ENCODE results near the gene E4F1. TPM values are rescaled to one million over a fixed set of nuclear protein-coding genes. Genes with fewer than 3 reads are reported as not detected.
A peak's percentile ranks its signal among the peaks of the same experiment; 100 is the strongest.

Gene E4F1
- total and polyA plus RNA-seq, 2 donors (not counting 3 experiments of a cell fraction or from before 2014, with no cell fraction given), result 28.6 to 32.7 TPM

DNA sequence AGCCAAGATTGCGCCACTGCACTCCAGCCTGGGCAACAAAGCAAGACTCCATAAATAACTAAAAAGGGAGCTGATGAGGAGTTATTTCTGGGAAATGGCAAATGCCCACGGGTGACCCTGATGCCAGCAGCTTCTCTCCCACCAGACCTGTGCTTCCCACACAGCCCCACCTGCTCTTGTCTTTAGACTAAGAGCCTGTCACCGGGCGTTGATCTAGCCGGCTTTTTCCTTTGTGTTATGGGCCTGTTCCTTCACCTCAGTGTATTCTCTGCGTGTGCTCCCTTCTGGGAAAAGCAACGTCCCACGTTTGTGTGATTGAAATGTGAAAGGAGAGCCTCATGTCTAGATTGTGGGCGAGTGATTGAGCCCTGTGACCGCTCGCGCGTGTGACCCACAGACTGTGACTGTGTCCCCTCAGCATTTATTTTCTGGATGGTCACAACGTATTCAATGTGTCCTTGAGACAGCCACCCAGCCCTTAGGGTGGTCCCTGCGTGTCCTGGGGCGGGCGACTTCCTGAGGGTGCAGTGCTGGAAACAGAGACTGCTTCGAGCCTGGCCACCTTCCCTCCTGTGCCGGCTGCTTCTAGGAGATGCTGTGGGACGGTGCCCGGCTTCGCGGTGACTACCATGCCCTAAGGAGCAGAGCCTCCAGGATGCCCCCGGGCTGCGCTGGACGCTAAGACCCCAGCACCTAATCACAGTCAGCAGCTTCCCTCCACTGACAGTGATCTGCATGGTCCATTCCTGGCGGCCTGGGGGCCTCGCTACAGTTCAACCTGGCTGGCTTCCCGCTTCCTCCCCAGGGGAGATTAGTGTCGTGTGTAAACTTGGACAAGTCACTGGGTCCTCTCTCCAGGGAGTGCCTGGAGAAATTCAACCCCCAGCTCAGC lies 52.3 kb downstream of the E4F1 start:
- H3K4me1 ChIP-seq (ENCODE audit: control insufficient read depth, extremely low read depth, insufficient read depth, low read length), result no peaks in the 10 kb centered on the region
- dilution Hi-C loops (cut with MboI; ENCODE audit: extremely low pct_ligation_motif_present, low sequenced_read_pairs), result no loop called here
- CTCF ChIA-PET, result interaction anchor here (1.0 kb wide), 1 partner anchor 13 kb away, joined by 3 read pairs; no protein-coding TSS in a partner anchor

DNA sequence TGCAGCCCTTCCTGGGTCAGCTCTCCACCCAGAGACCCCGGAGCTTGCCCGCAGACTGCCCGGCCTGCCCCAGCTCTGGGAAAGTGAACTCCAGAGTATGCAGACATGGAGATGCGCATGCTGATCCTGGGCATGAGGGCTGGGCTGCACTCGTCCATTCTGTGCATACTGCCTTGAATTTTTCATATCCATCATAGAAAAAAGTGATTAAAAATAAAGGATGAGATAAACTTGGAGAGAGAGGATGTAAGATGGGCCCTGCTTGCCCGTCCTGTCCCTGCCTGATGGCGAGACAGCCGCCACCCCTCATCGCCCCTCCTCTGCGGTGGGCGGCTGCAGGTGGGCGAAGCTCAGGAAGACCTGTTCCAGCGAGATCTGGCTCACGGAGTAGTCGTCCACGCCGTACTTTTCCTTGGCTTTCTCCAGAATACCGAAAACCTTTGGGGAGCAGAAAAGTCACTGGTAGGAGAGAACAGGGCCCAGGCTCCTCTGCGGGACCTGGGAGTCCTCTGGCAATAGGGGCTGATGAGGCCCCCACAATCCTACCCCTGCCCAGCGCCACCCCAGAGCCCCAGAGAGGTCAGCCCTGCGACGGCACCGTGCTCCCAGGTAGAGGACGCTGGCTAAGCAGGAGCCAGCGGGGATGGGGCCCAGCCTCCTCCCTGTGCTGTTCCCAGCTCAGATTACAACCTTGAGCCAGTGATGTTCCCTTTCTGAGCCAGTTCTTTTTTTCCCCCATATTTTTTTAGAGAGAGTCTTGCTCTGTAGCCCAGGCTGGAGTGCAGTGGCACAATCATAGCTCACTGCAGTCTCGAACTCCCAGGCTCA lies 53.2 kb downstream of the E4F1 start:
- H3K9ac ChIP-seq (replicated peaks; ENCODE audit: extremely low read depth, insufficient read depth, low read length), result no peak overlapping the region
- POLR2A ChIA-PET, result no interaction called here
- no peak overlapping the region for H3K27ac ChIP-seq (ENCODE audit: insufficient read depth, low read depth, low read length)
- H3K9me3 ChIP-seq (replicated peaks; ENCODE audit: control insufficient read depth, insufficient read depth, low read length), result no peaks in the 10 kb centered on the region
- no peaks in the 10 kb centered on the region for H3K4me1 ChIP-seq (ENCODE audit: control insufficient read depth, extremely low read depth, insufficient read depth, low read length)
- H4K20me1 ChIP-seq (replicated peaks; ENCODE audit: control insufficient read depth, extremely low read depth, insufficient read depth, low read length), result no peaks in the 10 kb centered on the region
- no peaks in the 10 kb centered on the region for H3K27me3 ChIP-seq (ENCODE audit: control insufficient read depth in 2 of 2, insufficient read depth in 2 of 2, low read length in 2 of 2)
- no peaks in the 10 kb centered on the region for H3K79me2 ChIP-seq (ENCODE audit: control insufficient read depth, insufficient read depth, low read length)
- dilution Hi-C loops (cut with MboI; ENCODE audit: extremely low pct_ligation_motif_present, low sequenced_read_pairs), result no loop called here
- H3K4me3 ChIP-seq (replicated peaks in 1 of 3; ENCODE audit: insufficient read depth in 1 of 3, low read depth in 1 of 3, low read length in 3 of 3), result no peak overlapping the region
- CTCF ChIA-PET, result interaction anchor here (1.0 kb wide), 1 partner anchor 12 kb away, joined by 3 read pairs; no protein-coding TSS in a partner anchor
- H2AFZ ChIP-seq (ENCODE audit: low read depth, low read length), result no peak overlapping the region
- no peaks in the 10 kb centered on the region for H3K9me1 ChIP-seq (replicated peaks; ENCODE audit: control insufficient read depth, extremely low read depth, insufficient read depth, low read length)
- no peak overlapping the region for H3K4me2 ChIP-seq (ENCODE audit: insufficient read depth, low read length)
- intact Hi-C loops (cut with micrococcal nuclease), result no loop called here
- no peak for TF ChIP-seq MYC (IDR thresholded peaks at IDR 0.05; ENCODE audit: low read depth, low read length)
- TF ChIP-seq GATA2 (IDR thresholded peaks at IDR 0.05; ENCODE audit: insufficient read depth, insufficient read length, low read depth, low read length), result no peak
- TF ChIP-seq, protein P1, sequence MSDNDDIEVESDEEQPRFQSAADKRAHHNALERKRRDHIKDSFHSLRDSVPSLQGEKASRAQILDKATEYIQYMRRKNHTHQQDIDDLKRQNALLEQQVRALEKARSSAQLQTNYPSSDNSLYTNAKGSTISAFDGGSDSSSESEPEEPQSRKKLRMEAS (IDR thresholded peaks at IDR 0.05; ENCODE audit: insufficient read depth, insufficient read length), result no peak
- TF ChIP-seq POLR2AphosphoS5 (IDR thresholded peaks at IDR 0.05; ENCODE audit: insufficient read depth, low read depth, low read length), result no peak
- TF ChIP-seq EZH2 (IDR thresholded peaks at IDR 0.05; ENCODE audit: borderline replicate concordance, low read depth, low read length, severe bottlenecking), result no peak
- TF ChIP-seq, protein P2, sequence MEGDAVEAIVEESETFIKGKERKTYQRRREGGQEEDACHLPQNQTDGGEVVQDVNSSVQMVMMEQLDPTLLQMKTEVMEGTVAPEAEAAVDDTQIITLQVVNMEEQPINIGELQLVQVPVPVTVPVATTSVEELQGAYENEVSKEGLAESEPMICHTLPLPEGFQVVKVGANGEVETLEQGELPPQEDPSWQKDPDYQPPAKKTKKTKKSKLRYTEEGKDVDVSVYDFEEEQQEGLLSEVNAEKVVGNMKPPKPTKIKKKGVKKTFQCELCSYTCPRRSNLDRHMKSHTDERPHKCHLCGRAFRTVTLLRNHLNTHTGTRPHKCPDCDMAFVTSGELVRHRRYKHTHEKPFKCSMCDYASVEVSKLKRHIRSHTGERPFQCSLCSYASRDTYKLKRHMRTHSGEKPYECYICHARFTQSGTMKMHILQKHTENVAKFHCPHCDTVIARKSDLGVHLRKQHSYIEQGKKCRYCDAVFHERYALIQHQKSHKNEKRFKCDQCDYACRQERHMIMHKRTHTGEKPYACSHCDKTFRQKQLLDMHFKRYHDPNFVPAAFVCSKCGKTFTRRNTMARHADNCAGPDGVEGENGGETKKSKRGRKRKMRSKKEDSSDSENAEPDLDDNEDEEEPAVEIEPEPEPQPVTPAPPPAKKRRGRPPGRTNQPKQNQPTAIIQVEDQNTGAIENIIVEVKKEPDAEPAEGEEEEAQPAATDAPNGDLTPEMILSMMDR (IDR thresholded peaks at IDR 0.05; ENCODE audit: extremely low read depth in 1 of 2, insufficient read depth in 1 of 2, low read depth in 1 of 2, low read length in 2 of 2), result no peak
- TF ChIP-seq JUN (IDR thresholded peaks at IDR 0.05; ENCODE audit: borderline replicate concordance, insufficient read depth, insufficient read length, low read depth), result no peak
- TF ChIP-seq POLR2A (IDR thresholded peaks at IDR 0.05; ENCODE audit: low read depth, low read length), result no peak
- TF ChIP-seq FOS (IDR thresholded peaks at IDR 0.05; ENCODE audit: borderline replicate concordance, insufficient read depth, low read length), result no peak
- FAIRE-seq (no peak), DNase-seq (ENCODE audit: low read depth, low spot score) (no peak)
- peaks cover 0 to 5% of the 10 kb centered on the region in 2 experiments for H3K36me3 ChIP-seq (ENCODE audit: control insufficient read depth in 2 of 2, extremely low read depth in 1 of 2, insufficient read depth in 2 of 2, low read length in 2 of 2)
- no TSS peak for BruUV-seq (replicated peaks)

More for the DNA sequence above, 52.3 kb downstream of the E4F1 start:
- no peak overlapping the region for H2AFZ ChIP-seq (ENCODE audit: low read depth, low read length)
- no peaks in the 10 kb centered on the region for H4K20me1 ChIP-seq (replicated peaks; ENCODE audit: control insufficient read depth, extremely low read depth, insufficient read depth, low read length)
- peaks cover 0 to 2% of the 10 kb centered on the region in 2 experiments for H3K36me3 ChIP-seq (ENCODE audit: control insufficient read depth in 2 of 2, extremely low read depth in 1 of 2, insufficient read depth in 2 of 2, low read length in 2 of 2)
- intact Hi-C loops (cut with micrococcal nuclease), result no loop called here
- no peaks in the 10 kb centered on the region for H3K9me1 ChIP-seq (replicated peaks; ENCODE audit: control insufficient read depth, extremely low read depth, insufficient read depth, low read length)
- no peak overlapping the region for H3K4me3 ChIP-seq (replicated peaks in 1 of 3; ENCODE audit: insufficient read depth in 1 of 3, low read depth in 1 of 3, low read length in 3 of 3)
- H3K27me3 ChIP-seq (ENCODE audit: control insufficient read depth in 2 of 2, insufficient read depth in 2 of 2, low read length in 2 of 2), result no peaks in the 10 kb centered on the region
- H3K9me3 ChIP-seq (replicated peaks; ENCODE audit: control insufficient read depth, insufficient read depth, low read length), result no peaks in the 10 kb centered on the region
- H3K27ac ChIP-seq (ENCODE audit: insufficient read depth, low read depth, low read length), result no peak overlapping the region
- no peak overlapping the region for H3K9ac ChIP-seq (replicated peaks; ENCODE audit: extremely low read depth, insufficient read depth, low read length)
- FAIRE-seq, result no peak
- POLR2A ChIA-PET, result no interaction called here
- TF ChIP-seq FOS (IDR thresholded peaks at IDR 0.05; ENCODE audit: borderline replicate concordance, insufficient read depth, low read length), result no peak
- TF ChIP-seq, protein P1 (IDR thresholded peaks at IDR 0.05; ENCODE audit: insufficient read depth, insufficient read length), result no peak
- no peak for TF ChIP-seq EZH2 (IDR thresholded peaks at IDR 0.05; ENCODE audit: borderline replicate concordance, low read depth, low read length, severe bottlenecking)
- TF ChIP-seq MYC (IDR thresholded peaks at IDR 0.05; ENCODE audit: low read depth, low read length), result no peak
- TF ChIP-seq JUN (IDR thresholded peaks at IDR 0.05; ENCODE audit: borderline replicate concordance, insufficient read depth, insufficient read length, low read depth), result no peak
- no peak for TF ChIP-seq POLR2A (IDR thresholded peaks at IDR 0.05; ENCODE audit: low read depth, low read length)
- no peaks in the 10 kb centered on the region for H3K79me2 ChIP-seq (ENCODE audit: control insufficient read depth, insufficient read depth, low read length)
- H3K4me2 ChIP-seq (ENCODE audit: insufficient read depth, low read length), result no peak overlapping the region
- DNase-seq (ENCODE audit: low read depth, low spot score), result no peak
- BruUV-seq (replicated peaks), result TSS peak; percentile 93

Data from endothelial cell of umbilical vein (primary cell).